Neural cell (in vitro differentiated cells): ENCODE results near the gene KDM4C. TPM values are rescaled to one million over a fixed set of nuclear protein-coding genes. Genes with fewer than 3 reads are reported as not detected.

Experiments used
- H2AFZ ChIP-seq: fragments of 200-600, 300-800 bp; sonication (generic), shearing (Covaris generic); 2 replicates; pipeline ENCODE4 v1.6.0; 2014; ENCODE audit warnings: low read depth, mild to moderate bottlenecking, antibody characterized with exemption, low read length, moderate library complexity
- H3F3A ChIP-seq: fragments of 200-600 bp; shearing (Covaris generic); 2 replicates; pipeline ENCODE4 v1.6.1; 2016; ENCODE audit warnings: mild to moderate bottlenecking, moderate library complexity, mixed read lengths, antibody characterized with exemption, low read length; ENCODE audit not compliant: insufficient read depth, poor library complexity, severe bottlenecking
- H3K27ac ChIP-seq: fragments of 200-600, 300-800 bp; sonication (generic), shearing (Covaris generic); 2 replicates; pipeline ENCODE4 v1.5.1; 2014; ENCODE audit warnings: mild to moderate bottlenecking, low read length, moderate library complexity
- H3K27me3 ChIP-seq: fragments of 300-800, 200-600 bp; sonication (generic), shearing (Covaris generic); 2 replicates; pipeline ENCODE4 v1.6.0; 2014; ENCODE audit warnings: mild to moderate bottlenecking, low read depth, low read length, moderate library complexity; ENCODE audit not compliant: insufficient read depth
- H3K36me3 ChIP-seq: fragments of 300-800, 200-600 bp; sonication (generic), shearing (Covaris generic); 2 replicates; pipeline ENCODE4 v1.5.1; 2014; ENCODE audit warnings: mild to moderate bottlenecking, antibody characterized with exemption, low read length, moderate library complexity; ENCODE audit not compliant: insufficient read depth
- H3K4me2 ChIP-seq: fragments of 300-800, 200-600 bp; sonication (generic), shearing (Covaris generic); 2 replicates; pipeline ENCODE4 v1.6.0; 2014; ENCODE audit warnings: mild to moderate bottlenecking, low read length
- H3K4me3 ChIP-seq: fragments of 300-800, 200-600 bp; sonication (generic), shearing (Covaris generic); 2 replicates; pipeline ENCODE4 v1.5.1; 2014; ENCODE audit warnings: mild to moderate bottlenecking, low read length, moderate library complexity
- H3K79me2 ChIP-seq: fragments of 200-600 bp; shearing (Covaris generic); replicated peaks from 2 replicates; pipeline ENCODE4 v1.6.0; 2014; ENCODE audit warnings: mild to moderate bottlenecking, low read length, moderate library complexity; ENCODE audit not compliant: insufficient read depth
- H3K9ac ChIP-seq: fragments of 300-800, 200-600 bp; sonication (generic), shearing (Covaris generic); 2 replicates; pipeline ENCODE4 v1.6.1; 2016; ENCODE audit warnings: mild to moderate bottlenecking, low read length, mixed read lengths
- H3K9me2 ChIP-seq: fragments of 200-600 bp; shearing (Covaris generic); 2 replicates; pipeline ENCODE4 v1.6.1; 2016; ENCODE audit warnings: mild to moderate bottlenecking, low read length, mixed read lengths; ENCODE audit not compliant: insufficient read depth
- H3K9me3 ChIP-seq: fragments of 200-600, 300-800 bp; sonication (generic), shearing (Covaris generic); 2 replicates; pipeline ENCODE4 v1.6.1; 2016; ENCODE audit warnings: mild to moderate bottlenecking, mixed run types, low read length, moderate library complexity, mixed read lengths
- H4K20me1 ChIP-seq: fragments of 200-600 bp; shearing (Covaris generic); 2 replicates; pipeline ENCODE4 v1.6.1; 2016; ENCODE audit warnings: mild to moderate bottlenecking, mixed run types; ENCODE audit not compliant: insufficient read depth
- MXI1 ChIP-seq: fragments of 450-650 bp; conservative IDR thresholded peaks from 2 replicates; pipeline ENCODE4 v1.6.1; 2014; ENCODE audit warnings: antibody characterized with exemption, mild to moderate bottlenecking; ENCODE audit not compliant: poor library complexity, severe bottlenecking
- POLR2AphosphoS5 ChIP-seq: IDR thresholded peaks from 2 replicates; pipeline ENCODE4 v1.6.1; 2012
- RAD21 ChIP-seq: fragments of 450-650 bp; conservative IDR thresholded peaks from 2 replicates; pipeline ENCODE4 v1.6.1; 2014; ENCODE audit warnings: antibody characterized with exemption, mild to moderate bottlenecking, moderate library complexity
- REST ChIP-seq: IDR thresholded peaks from 2 replicates; pipeline ENCODE4 v1.6.1; 2012; ENCODE audit warnings: borderline replicate concordance
- SMC3 ChIP-seq: fragments of 450-650 bp; conservative IDR thresholded peaks from 2 replicates; pipeline ENCODE4 v1.6.1; 2014; ENCODE audit warnings: antibody characterized with exemption, mild to moderate bottlenecking, moderate library complexity; ENCODE audit not compliant: poor library complexity
- TAF1 ChIP-seq: IDR thresholded peaks from 2 replicates; pipeline ENCODE4 v1.6.1; 2012; ENCODE audit warnings: low read depth
- polyA plus RNA-seq: library from polyadenylated mRNA; depleted of rRNA; stranded (reverse); fragments of >200 nt; gene quantifications from 2 replicates; pipeline ENCODE4 v1.2.3, GENCODE V29; 2014

KDM4C gene
- polyA plus RNA-seq, 1 donor from 2014 or later = 21.1 TPM

- Histone ChIP-seq H3K4me2 (no peak overlapping the region), H3K36me3 (no peaks in the 10 kb centered on the region), H3K9me3 (no peaks in the 10 kb centered on the region), H3F3A (no peaks in the 10 kb centered on the region), H3K4me3 (no peak overlapping the region), H3K9me2 (no peaks in the 10 kb centered on the region), H4K20me1 (no peaks in the 10 kb centered on the region), H3K27ac (no peak overlapping the region), H2AFZ (no peak overlapping the region), H3K9ac (no peak overlapping the region), H3K79me2 (no peaks in the 10 kb centered on the region), H3K27me3 (no peaks in the 10 kb centered on the region)
- TF ChIP-seq RAD21 = no peak
- no peak for TF ChIP-seq MXI1
These were observed 41.8 kb upstream of the KDM4C start for GRCh38 chr9:6715755-6716643.

GRCh38 chr9:6716766-6717165, 41.0 kb upstream of the KDM4C start:
- no peaks in the 10 kb centered on the region for H3K9me3 ChIP-seq
- H3K36me3 ChIP-seq = no peaks in the 10 kb centered on the region
- H3K79me2 ChIP-seq = no peaks in the 10 kb centered on the region
- TF ChIP-seq REST (no peak), SMC3 (no peak), TAF1 (no peak)
- H3K27ac ChIP-seq = no peak overlapping the region
- H4K20me1 ChIP-seq = no peaks in the 10 kb centered on the region
- H3K27me3 ChIP-seq = no peaks in the 10 kb centered on the region
- H3K9ac ChIP-seq = no peak overlapping the region
- no peaks in the 10 kb centered on the region for H3K9me2 ChIP-seq
- no peak overlapping the region for H2AFZ ChIP-seq
- no peaks in the 10 kb centered on the region for H3F3A ChIP-seq
- no peak overlapping the region for H3K4me2 ChIP-seq
- no peak overlapping the region for H3K4me3 ChIP-seq

- Histone ChIP-seq H3K9me2 (no peaks in the 10 kb centered on the region), H3K9ac (no peak overlapping the region), H3K36me3 (no peaks in the 10 kb centered on the region), H2AFZ (no peak overlapping the region), H3K27me3 (no peaks in the 10 kb centered on the region), H4K20me1 (no peaks in the 10 kb centered on the region), H3F3A (no peaks in the 10 kb centered on the region), H3K79me2 (no peaks in the 10 kb centered on the region), H3K9me3 (no peaks in the 10 kb centered on the region), H3K27ac (no peak overlapping the region), H3K4me2 (no peak overlapping the region), H3K4me3 (no peak overlapping the region)
- no peak for TF ChIP-seq SMC3
- peak; percentile 53 for TF ChIP-seq POLR2AphosphoS5
These were observed 33.8 kb upstream of the KDM4C start for GRCh38 chr9:6723881-6724420.
